Mesothelial cell of epicardium (in vitro differentiated cells): ENCODE results near the gene MYMX. TPM values are rescaled to one million over a fixed set of nuclear protein-coding genes. Genes with fewer than 3 reads are reported as not detected.

Source experiments
- DNase-seq, 2 experiments: peaks; one replicate each; pipeline ENCODE4 v3.0.0; 2021; ENCODE audit warnings: low spot score in 2 of 2; ENCODE audit not compliant: unreplicated experiment in 2 of 2
- H3K27ac Mint-ChIP-seq: 2 replicates; pipeline ENCODE4 v1.8.0; 2021; ENCODE audit warnings: mixed read lengths
- H3K27me3 Mint-ChIP-seq: 2 replicates; pipeline ENCODE4 v1.8.0; 2021; ENCODE audit warnings: low read depth, mixed read lengths
- H3K36me3 Mint-ChIP-seq: 2 replicates; pipeline ENCODE4 v1.8.0; 2021; ENCODE audit warnings: mixed read lengths
- H3K4me1 Mint-ChIP-seq: 2 replicates; pipeline ENCODE4 v1.8.0; 2021; ENCODE audit warnings: mixed read lengths
- H3K4me3 Mint-ChIP-seq: 2 replicates; pipeline ENCODE4 v1.8.0; 2021; ENCODE audit warnings: mild to moderate bottlenecking, moderate library complexity, mixed read lengths
- H3K9me3 Mint-ChIP-seq: 2 replicates; pipeline ENCODE4 v1.8.0; 2021; ENCODE audit warnings: mixed read lengths
- CTCF ChIP-seq: fragments of 200-600 bp; sonication (generic); IDR thresholded peaks from one replicate; pipeline ENCODE4 v1.5.0; 2021; ENCODE audit warnings: antibody characterized with exemption; ENCODE audit not compliant: unreplicated experiment
- total RNA-seq: library from RNA; stranded (reverse); gene quantifications from 3 replicates; pipeline ENCODE4 v1.2.1, GENCODE V29; 2021

The MYMX gene
- total RNA-seq, 1 donor from 2014 or later = not detected

GRCh38 chr6:44234101-44235025, 17.6 kb downstream of the MYMX start:
- Mint-ChIP-seq H3K4me1 (peaks cover 35% of the 10 kb centered on the region), H3K27ac (peak overlapping the region; percentile 84), H3K36me3 (no peaks in the 10 kb centered on the region), H3K9me3 (no peaks in the 10 kb centered on the region), H3K27me3 (peaks cover 3% of the 10 kb centered on the region), H3K4me3 (no peak overlapping the region)
- peak; percentile 50 for TF ChIP-seq CTCF
- DNase-seq = no peak

GRCh38 chr6:44235269-44235668, 18.5 kb downstream of the MYMX start:
- no peaks in the 10 kb centered on the region for H3K36me3 Mint-ChIP-seq
- H3K27ac Mint-ChIP-seq = peak overlapping the region; percentile 84
- peaks cover 4% of the 10 kb centered on the region for H3K27me3 Mint-ChIP-seq
- no peak for DNase-seq
- TF ChIP-seq CTCF = no peak
- no peaks in the 10 kb centered on the region for H3K9me3 Mint-ChIP-seq
- peak overlapping the region; percentile 10 for H3K4me3 Mint-ChIP-seq
- H3K4me1 Mint-ChIP-seq = peaks cover 34% of the 10 kb centered on the region

GRCh38 chr6:44235891-44236516, 19.3 kb downstream of the MYMX start:
- Mint-ChIP-seq H3K4me1 (peaks cover 34% of the 10 kb centered on the region), H3K27ac (no peak overlapping the region), H3K36me3 (no peaks in the 10 kb centered on the region), H3K27me3 (peaks cover 4% of the 10 kb centered on the region), H3K9me3 (no peaks in the 10 kb centered on the region), H3K4me3 (no peak overlapping the region)
- no peak for DNase-seq
- no peak for TF ChIP-seq CTCF

- no peak for TF ChIP-seq CTCF
- H3K36me3 Mint-ChIP-seq = no peaks in the 10 kb centered on the region
- peak in 1 of 2 experiments; percentile 53 for DNase-seq
- H3K4me3 Mint-ChIP-seq = peak overlapping the region; percentile 87
- no peaks in the 10 kb centered on the region for H3K9me3 Mint-ChIP-seq
- peaks cover 34% of the 10 kb centered on the region for H3K4me1 Mint-ChIP-seq
- H3K27me3 Mint-ChIP-seq = peaks cover 4% of the 10 kb centered on the region
- peak overlapping the region; percentile 91 for H3K27ac Mint-ChIP-seq
Observed at GRCh38 chr6:44237021-44237812, 20.5 kb downstream of the MYMX start.

- peak; percentile 72 to 89 for DNase-seq
- TF ChIP-seq CTCF = peak; percentile 98
- Mint-ChIP-seq H3K4me3 (peak overlapping the region; percentile 87), H3K4me1 (peaks cover 34% of the 10 kb centered on the region), H3K9me3 (no peaks in the 10 kb centered on the region), H3K27ac (peak overlapping the region; percentile 91), H3K27me3 (peaks cover 4% of the 10 kb centered on the region), H3K36me3 (no peaks in the 10 kb centered on the region)
Observed at GRCh38 chr6:44237813-44238433, 21.2 kb downstream of the MYMX start.
